Femur (tissue), 1 donor: ENCODE data around the gene RTF2.

Source experiments
- DNase-seq: peaks from one replicate; pipeline ENCODE4 v3.0.0-alpha.2; 2017

The RTF2 gene

GRCh38 chr20:56439771-56440291 lies 28.6 kb upstream of the RTF2 start:
- DNase-seq, result peak; percentile 73

- DNase-seq, result no peak
Measured at GRCh38 chr20:56440346-56441007, 27.9 kb upstream of the RTF2 start.

- no peak for DNase-seq
Measured at GRCh38 chr20:56442389-56443365, 25.8 kb upstream of the RTF2 start.

GRCh38 chr20:56443654-56444540 lies 24.5 kb upstream of the RTF2 start:
- DNase-seq, result no peak

GRCh38 chr20:56445130-56445529 lies 23.3 kb upstream of the RTF2 start:
- DNase-seq, result no peak

GRCh38 chr20:56445540-56445939 lies 22.9 kb upstream of the RTF2 start:
- DNase-seq, result no peak

GRCh38 chr20:56447227-56447626 lies 21.2 kb upstream of the RTF2 start:
- no peak for DNase-seq

GRCh38 chr20:56449459-56449858 lies 19.0 kb upstream of the RTF2 start:
- DNase-seq, result no peak

GRCh38 chr20:56451056-56451765 lies 17.2 kb upstream of the RTF2 start:
- no peak for DNase-seq

- DNase-seq, result no peak
Measured at GRCh38 chr20:56453352-56453751, 15.1 kb upstream of the RTF2 start.

- no peak for DNase-seq
Measured at GRCh38 chr20:56454754-56455153, 13.7 kb upstream of the RTF2 start.

- no peak for DNase-seq
Measured at GRCh38 chr20:56458206-56458821, 10.1 kb upstream of the RTF2 start.

GRCh38 chr20:56460459-56460858 lies 8.0 kb upstream of the RTF2 start:
- no peak for DNase-seq

- DNase-seq, result no peak
Measured at GRCh38 chr20:56461576-56461975, 6.9 kb upstream of the RTF2 start.

- no peak for DNase-seq
Measured at GRCh38 chr20:56463428-56463827, 5.0 kb upstream of the RTF2 start.

- DNase-seq, result no peak
Measured at GRCh38 chr20:56465997-56466396, 2.4 kb upstream of the RTF2 start.

- DNase-seq, result no peak
Measured at GRCh38 chr20:56467968-56468315, 485 bp upstream of the RTF2 start.

- DNase-seq, result no peak
Measured at GRCh38 chr20:56469077-56469449, 636 bp downstream of the RTF2 start.

- no peak for DNase-seq
Measured at GRCh38 chr20:56483970-56484369, 15.5 kb downstream of the RTF2 start.

- DNase-seq, result peak; percentile 47
Measured at GRCh38 chr20:56487216-56487615, 18.8 kb downstream of the RTF2 start.

GRCh38 chr20:56488566-56488965 lies 20.1 kb downstream of the RTF2 start:
- no peak for DNase-seq

- DNase-seq, result no peak
Measured at GRCh38 chr20:56501116-56501515, 32.7 kb downstream of the RTF2 start.
